ENCODE measurements around the gene ATP8A2.
A peak's percentile ranks its signal among the peaks of the same experiment; 100 is the strongest.
"Not testable (repeated sequence)": the region's sequence is repeated elsewhere in the genome, so short reads cannot be mapped to it uniquely, and the experiment has no call there.

The ATP8A2 gene

GRCh38 chr13:25541434-25542123, 169.8 kb downstream of the ATP8A2 start:
- no peak for DNase-seq (ENCODE audit: low read depth, low spot score)

DNA sequence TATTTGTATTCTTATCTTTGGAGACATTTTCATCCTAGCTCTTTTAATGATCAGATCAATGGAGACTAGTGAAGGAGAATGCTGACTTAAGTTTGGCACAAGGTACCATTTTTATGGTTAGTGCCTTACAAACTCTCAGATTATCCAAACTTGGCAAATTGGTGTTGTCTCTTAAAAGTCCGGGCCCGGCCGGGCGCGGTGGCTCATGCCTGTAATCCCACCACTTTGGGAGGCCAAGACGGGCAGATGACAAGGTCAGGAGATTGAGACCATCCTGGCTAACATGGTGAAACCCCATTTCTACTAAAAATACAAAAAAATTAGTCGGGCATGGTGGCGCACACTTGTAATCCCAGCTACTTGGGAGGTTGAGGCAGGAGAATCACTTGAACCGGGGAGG, 177.2 kb downstream of the ATP8A2 start:
- DNase-seq (ENCODE audit: low read depth, low spot score): not testable (repeated sequence)

DNA sequence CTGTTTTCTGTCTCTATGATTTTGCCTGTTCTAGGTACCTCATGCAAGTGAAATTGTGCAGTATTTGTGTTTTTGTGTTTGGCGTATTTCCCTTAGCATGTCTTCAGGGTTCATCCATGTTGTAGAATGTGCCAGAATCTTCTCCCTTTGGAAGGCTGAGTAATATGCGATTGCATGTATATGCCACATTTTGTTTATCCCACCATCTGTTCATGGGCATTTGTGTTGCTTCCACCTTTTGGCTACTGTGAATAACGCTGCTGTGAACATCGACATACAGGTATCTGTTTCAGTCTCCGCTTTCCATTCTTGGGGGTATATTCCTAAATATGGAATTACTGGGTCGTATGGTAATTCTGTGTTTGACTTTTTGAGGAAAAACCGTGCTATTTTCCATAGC, 190.0 kb downstream of the ATP8A2 start:
- DNase-seq (ENCODE audit: low read depth, low spot score): no peak

GRCh38 chr13:25570185-25570584, 198.4 kb downstream of the ATP8A2 start:
- DNase-seq (ENCODE audit: low read depth, low spot score): no peak

- DNase-seq (ENCODE audit: low read depth, low spot score): no peak
Observed at GRCh38 chr13:25571237-25571636, 199.5 kb downstream of the ATP8A2 start.

GRCh38 chr13:25572171-25572570, 200.4 kb downstream of the ATP8A2 start:
- DNase-seq (ENCODE audit: low read depth, low spot score): not testable (repeated sequence)

GRCh38 chr13:25574437-25575411, 202.9 kb downstream of the ATP8A2 start:
- peak; percentile 56 for DNase-seq (ENCODE audit: low read depth, low spot score)

DNA sequence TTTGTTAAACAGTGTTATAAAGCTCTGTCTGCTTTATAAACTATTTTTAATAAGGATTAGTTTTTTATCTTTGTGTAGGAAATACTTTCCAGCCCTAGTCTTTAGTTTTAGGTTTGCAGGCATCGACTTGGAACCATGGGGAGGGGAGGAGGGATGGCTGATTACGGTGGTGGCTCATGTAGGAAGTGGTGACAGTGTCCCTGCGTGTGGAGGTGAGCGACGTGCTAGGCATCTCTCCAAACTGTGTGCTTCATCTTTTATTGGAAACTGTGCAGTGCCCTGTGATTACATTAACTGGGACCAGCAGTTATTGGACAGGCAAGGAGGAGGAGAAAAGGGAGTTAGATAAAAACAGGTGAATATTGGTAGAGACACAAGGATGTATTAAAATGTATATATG, 203.8 kb downstream of the ATP8A2 start:
- no peak for DNase-seq (ENCODE audit: low read depth, low spot score)

- DNase-seq (ENCODE audit: low read depth, low spot score): no peak
Observed at GRCh38 chr13:25578526-25578925, 206.8 kb downstream of the ATP8A2 start.

GRCh38 chr13:25579221-25579620, 207.4 kb downstream of the ATP8A2 start:
- DNase-seq (ENCODE audit: low read depth, low spot score): no peak

- DNase-seq (ENCODE audit: low read depth, low spot score): no peak
Observed at GRCh38 chr13:25581351-25581750, 209.6 kb downstream of the ATP8A2 start.

DNA sequence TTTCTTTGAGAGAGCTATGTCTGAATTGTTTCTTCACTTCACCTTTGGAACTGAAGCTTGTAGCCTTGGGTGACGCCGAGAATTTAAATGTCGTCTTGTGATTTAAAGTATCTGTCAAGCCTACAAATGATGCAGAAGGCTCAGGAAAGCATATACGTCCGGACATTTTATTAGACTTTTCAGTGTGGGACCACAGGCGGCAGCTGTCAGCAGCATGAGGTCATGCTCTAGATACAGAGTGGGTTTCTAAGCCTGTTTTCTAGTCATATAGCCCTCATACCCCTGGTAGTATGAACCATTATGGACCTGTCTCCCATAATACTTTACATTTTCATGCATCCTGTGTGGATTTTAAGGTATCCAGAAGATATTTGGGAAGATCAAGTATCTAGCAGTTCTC, 212.3 kb downstream of the ATP8A2 start:
- DNase-seq (ENCODE audit: low read depth, low spot score): no peak

DNA sequence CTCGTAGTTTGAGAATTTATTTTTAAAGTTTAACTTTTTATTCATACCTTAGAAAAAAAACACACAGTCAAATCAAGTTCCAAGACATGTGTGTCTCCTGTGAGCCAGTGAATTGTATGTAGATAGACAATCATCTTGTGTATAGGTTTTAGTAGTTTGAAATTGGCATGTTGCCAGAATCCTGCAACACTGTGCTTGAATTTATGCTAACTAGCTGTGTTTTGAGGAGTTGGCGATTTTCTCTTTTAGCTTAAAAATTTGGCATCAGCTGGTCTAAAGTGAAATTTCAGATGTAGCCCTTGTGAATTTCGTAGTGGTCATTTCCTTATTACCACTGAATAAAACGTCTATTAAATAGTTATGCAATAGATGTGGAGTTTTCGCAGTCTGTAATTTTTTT, 213.2 kb downstream of the ATP8A2 start:
- no peak for DNase-seq (ENCODE audit: low read depth, low spot score)

- DNase-seq (ENCODE audit: low read depth, low spot score): no peak
Observed at GRCh38 chr13:25587326-25587980, 215.7 kb downstream of the ATP8A2 start.

GRCh38 chr13:25588336-25589060, 216.7 kb downstream of the ATP8A2 start:
- no peak for DNase-seq (ENCODE audit: low read depth, low spot score)

GRCh38 chr13:25598421-25598820, 226.6 kb downstream of the ATP8A2 start:
- DNase-seq (ENCODE audit: low read depth, low spot score): no peak

GRCh38 chr13:25602176-25602575, 230.4 kb downstream of the ATP8A2 start:
- no peak for DNase-seq (ENCODE audit: low read depth, low spot score)

- no peak for DNase-seq (ENCODE audit: low read depth, low spot score)
Observed at GRCh38 chr13:25604106-25604505, 232.3 kb downstream of the ATP8A2 start.

DNA sequence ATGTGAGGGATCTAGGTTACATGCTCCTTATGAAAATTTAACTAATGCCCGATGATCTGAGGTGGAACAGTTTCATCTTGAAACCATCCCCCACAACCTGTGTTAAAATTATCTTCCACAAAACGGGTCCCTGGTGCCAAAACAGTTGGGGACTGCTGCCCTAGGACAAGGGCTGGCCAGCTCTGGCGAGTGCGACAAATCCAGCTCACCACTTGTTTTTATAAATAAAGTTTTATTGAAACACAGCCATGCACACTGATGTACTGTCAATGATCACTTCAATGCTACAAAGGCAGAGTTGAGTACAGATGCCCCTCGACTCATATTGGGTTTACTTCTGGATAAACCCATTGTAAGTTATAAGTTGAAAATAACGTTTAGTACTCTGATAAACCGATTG, 235.3 kb downstream of the ATP8A2 start:
- no peak for DNase-seq (ENCODE audit: low read depth, low spot score)

GRCh38 chr13:25608181-25608580, 236.4 kb downstream of the ATP8A2 start:
- no peak for DNase-seq (ENCODE audit: low read depth, low spot score)

DNA sequence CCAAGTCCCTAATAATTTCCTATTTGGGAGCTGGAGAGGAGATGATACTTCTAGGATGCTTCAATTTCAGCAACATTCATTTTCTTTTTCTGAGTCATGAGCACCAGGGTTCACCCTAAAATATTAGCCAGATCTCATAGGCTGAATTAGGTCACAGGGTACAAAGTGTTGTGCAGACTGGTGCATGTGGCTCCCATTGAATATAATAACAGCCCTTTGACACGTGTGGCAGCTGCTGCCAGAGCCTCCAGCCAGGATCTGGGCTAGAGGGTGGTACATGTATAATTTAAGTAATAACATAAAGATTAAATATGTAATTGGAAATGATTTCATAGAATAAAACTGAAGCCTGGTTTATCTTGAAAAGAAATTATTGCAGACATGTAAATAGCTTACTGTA, 244.9 kb downstream of the ATP8A2 start:
- no peak for DNase-seq (ENCODE audit: low read depth, low spot score)

GRCh38 chr13:25619897-25620296, 248.1 kb downstream of the ATP8A2 start:
- no peak for DNase-seq (ENCODE audit: low read depth, low spot score)
